OCI-LY3 (cell line): ENCODE measurements around the gene RLN3.

Source experiments
- CTCF ChIP-seq: fragments of 200-600, 300-600 bp; sonication (generic); IDR thresholded peaks from 2 replicates; pipeline ENCODE4 v1.5.1; 2014; ENCODE audit warnings: antibody characterized with exemption, low read length, low read depth
- EZH2phosphoT487 ChIP-seq: fragments of 200-600 bp; shearing (Covaris generic); IDR thresholded peaks from 2 replicates; pipeline ENCODE4 v1.6.1; 2018; ENCODE audit warnings: antibody characterized with exemption, mixed run types, low read depth

- no peak for TF ChIP-seq CTCF
- no peak for TF ChIP-seq EZH2phosphoT487
Observed at GRCh38 chr19:13995878-13996765, 31.8 kb upstream of the RLN3 start.
